ENCODE data around the gene GAS7.

GRCh38 chr17:10224582-10225195 lies 26.3 kb upstream of the GAS7 start:
- TF ChIP-seq CTCF (conservative IDR thresholded peaks at IDR 0.05 in 1 of 2, IDR thresholded peaks at IDR 0.05 in 1 of 2; ENCODE audit: extremely low read depth in 1 of 2, insufficient read depth in 1 of 2, low read depth in 1 of 2, low read length in 2 of 2) (no peak), EZH2 (IDR thresholded peaks at IDR 0.05; ENCODE audit: borderline replicate concordance, low read length) (no peak)
